Measurements from ENCODE around the gene MESP2.

The MESP2 gene

DNA sequence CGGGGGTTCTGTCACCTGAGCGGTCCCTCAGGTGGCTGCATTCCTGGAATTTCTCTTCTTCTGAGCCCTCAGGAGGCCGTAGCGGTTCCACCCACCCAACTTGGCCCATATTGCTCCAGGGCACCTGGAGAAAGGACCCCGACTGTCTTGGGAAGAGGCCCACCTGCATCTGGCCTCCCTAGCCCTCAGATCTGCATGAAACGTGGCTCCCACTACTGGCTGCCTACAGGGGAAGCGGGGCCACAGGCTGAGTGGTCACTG lies 48.4 kb downstream of the MESP2 start:
- ChIA-PET POLR2A (no interaction called here), CTCF (interaction anchor here (1.2 kb wide), 1 partner anchor 64 kb away, joined by 3 read pairs; no protein-coding TSS in a partner anchor)
- TF ChIP-seq FOXK2 (IDR thresholded peaks at IDR 0.05) = no peak
- no peak for TF ChIP-seq FOXA1 (IDR thresholded peaks at IDR 0.05)
- no peak for TF ChIP-seq HDGF (IDR thresholded peaks at IDR 0.05; ENCODE audit: borderline replicate concordance)
- TF ChIP-seq FOXM1 (IDR thresholded peaks at IDR 0.05; ENCODE audit: borderline replicate concordance) = no peak
- TF ChIP-seq L3MBTL2 (conservative IDR thresholded peaks at IDR 0.05) = no peak
- TF ChIP-seq CTBP1 (IDR thresholded peaks at IDR 0.05; ENCODE audit: borderline replicate concordance) = no peak
- no peak for TF ChIP-seq ARNT (IDR thresholded peaks at IDR 0.05)
- TF ChIP-seq LEF1 (IDR thresholded peaks at IDR 0.05; ENCODE audit: borderline replicate concordance) = no peak
- TF ChIP-seq TARDBP (IDR thresholded peaks at IDR 0.05) = no peak
- TF ChIP-seq NFRKB (IDR thresholded peaks at IDR 0.05) = no peak
- no peak for TF ChIP-seq ZNF384 (IDR thresholded peaks at IDR 0.05)
- TF ChIP-seq, protein P1, sequence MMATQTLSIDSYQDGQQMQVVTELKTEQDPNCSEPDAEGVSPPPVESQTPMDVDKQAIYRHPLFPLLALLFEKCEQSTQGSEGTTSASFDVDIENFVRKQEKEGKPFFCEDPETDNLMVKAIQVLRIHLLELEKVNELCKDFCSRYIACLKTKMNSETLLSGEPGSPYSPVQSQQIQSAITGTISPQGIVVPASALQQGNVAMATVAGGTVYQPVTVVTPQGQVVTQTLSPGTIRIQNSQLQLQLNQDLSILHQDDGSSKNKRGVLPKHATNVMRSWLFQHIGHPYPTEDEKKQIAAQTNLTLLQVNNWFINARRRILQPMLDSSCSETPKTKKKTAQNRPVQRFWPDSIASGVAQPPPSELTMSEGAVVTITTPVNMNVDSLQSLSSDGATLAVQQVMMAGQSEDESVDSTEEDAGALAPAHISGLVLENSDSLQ (IDR thresholded peaks at IDR 0.05) = no peak
- no peak for TF ChIP-seq SUZ12 (IDR thresholded peaks at IDR 0.05)
- no peak for DNase-seq (ENCODE audit: extremely low spot score)

DNA sequence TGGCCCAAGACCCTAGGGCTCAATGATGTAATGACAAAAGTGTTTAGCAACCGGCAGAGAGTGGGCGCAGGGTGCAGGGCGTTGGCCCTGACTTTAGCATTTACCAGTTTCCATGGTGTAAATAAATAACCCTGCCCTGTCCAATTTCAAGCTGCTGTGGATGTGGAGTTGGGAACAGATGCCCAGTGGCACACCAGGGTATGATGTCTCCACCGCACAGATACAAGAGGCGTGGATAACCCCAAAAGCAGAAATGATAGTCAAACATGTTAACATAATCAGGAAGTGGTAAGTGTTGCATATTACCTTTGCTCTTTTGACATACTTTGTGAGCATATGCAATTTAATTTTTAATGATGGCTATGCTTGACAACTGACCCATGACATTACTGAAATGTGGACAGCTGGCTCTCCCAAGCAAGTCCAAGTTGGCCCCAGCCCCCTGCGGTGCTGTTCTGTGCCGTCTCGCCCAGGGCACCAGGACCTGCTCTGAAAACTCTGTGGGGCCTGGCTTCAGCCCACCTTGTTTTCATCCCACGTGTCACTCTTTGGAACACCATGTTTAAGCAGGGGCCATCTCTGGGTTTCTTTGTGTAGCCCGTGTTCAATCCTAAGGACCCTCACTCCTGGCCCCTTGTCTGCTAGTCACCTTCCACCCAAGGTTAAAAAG lies 49.3 kb downstream of the MESP2 start:
- ChIA-PET POLR2A (no interaction called here), CTCF (interaction anchor here (1.2 kb wide), 1 partner anchor 65 kb away, joined by 3 read pairs; no protein-coding TSS in a partner anchor)
- TF ChIP-seq TARDBP (IDR thresholded peaks at IDR 0.05) = no peak
- no peak for TF ChIP-seq ARNT (IDR thresholded peaks at IDR 0.05)
- TF ChIP-seq NFRKB (IDR thresholded peaks at IDR 0.05) = no peak
- no peak for TF ChIP-seq FOXK2 (IDR thresholded peaks at IDR 0.05)
- no peak for TF ChIP-seq ZNF384 (IDR thresholded peaks at IDR 0.05)
- no peak for TF ChIP-seq ELF4 (IDR thresholded peaks at IDR 0.05)
- TF ChIP-seq HDGF (IDR thresholded peaks at IDR 0.05; ENCODE audit: borderline replicate concordance) = no peak
- TF ChIP-seq LEF1 (IDR thresholded peaks at IDR 0.05; ENCODE audit: borderline replicate concordance) = no peak
- no peak for TF ChIP-seq BHLHE40 (IDR thresholded peaks at IDR 0.05; ENCODE audit: borderline replicate concordance)
- TF ChIP-seq, protein P1 (IDR thresholded peaks at IDR 0.05) = no peak
- no peak for TF ChIP-seq L3MBTL2 (conservative IDR thresholded peaks at IDR 0.05)
- TF ChIP-seq FOXA1 (IDR thresholded peaks at IDR 0.05) = no peak
- no peak for TF ChIP-seq CTBP1 (IDR thresholded peaks at IDR 0.05; ENCODE audit: borderline replicate concordance)
- TF ChIP-seq FOXM1 (IDR thresholded peaks at IDR 0.05; ENCODE audit: borderline replicate concordance) = no peak
- TF ChIP-seq SUZ12 (IDR thresholded peaks at IDR 0.05) = no peak
- no peak for TF ChIP-seq SP1 (IDR thresholded peaks at IDR 0.05)
- DNase-seq (ENCODE audit: extremely low spot score) = no peak

DNA sequence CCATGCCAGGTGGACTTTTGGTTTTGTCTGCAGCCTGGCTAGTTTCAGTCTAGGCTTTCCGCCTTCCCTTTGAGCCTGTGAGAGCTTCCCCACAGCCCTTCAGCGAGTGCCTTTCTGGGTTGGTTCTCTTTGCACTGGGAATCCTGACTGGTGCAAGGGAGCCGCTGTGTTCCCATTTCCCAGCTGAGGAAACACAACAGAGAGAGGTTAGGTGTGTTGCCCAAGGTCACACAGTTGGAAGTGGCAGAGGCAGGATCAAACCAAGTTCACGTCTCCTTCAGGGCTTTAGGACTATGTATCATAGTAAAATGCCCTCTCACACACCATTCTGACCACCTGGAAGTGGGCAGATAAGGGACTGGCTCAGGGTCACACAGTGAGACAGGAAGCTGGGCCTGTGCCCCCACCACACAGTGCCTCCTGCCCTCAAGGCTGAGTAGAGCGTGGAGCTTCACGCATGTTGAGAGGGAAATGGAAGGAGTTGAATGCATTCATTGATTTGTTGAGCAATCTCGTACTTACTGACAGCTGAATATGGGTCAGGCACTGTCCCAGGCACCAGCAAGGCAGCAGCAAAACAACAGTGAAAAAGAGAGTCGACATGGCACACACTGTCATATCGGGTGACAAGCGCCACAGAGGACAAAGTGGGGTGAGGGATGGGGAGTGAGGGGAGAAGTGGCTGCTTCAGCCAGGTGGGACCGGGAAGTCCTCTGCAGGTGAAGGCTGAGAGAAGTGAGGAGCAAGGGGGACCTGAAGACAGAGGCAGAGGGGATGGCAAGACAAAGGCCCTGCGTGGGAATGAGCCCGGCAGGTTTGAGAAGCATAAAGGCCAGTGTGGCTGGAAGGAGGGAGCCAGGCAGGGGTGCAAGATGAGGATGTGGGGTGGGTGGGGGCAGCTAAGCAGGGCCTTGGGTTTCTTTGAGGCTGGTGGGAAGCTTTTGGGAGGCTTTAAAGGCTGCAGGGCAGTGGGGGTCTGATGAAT lies 50.8 kb downstream of the MESP2 start:
- ChIA-PET CTCF (no interaction called here), POLR2A (no interaction called here)
- DNase-seq (ENCODE audit: extremely low spot score) = no peak
- TF ChIP-seq FOXK2 (IDR thresholded peaks at IDR 0.05) = no peak

DNA sequence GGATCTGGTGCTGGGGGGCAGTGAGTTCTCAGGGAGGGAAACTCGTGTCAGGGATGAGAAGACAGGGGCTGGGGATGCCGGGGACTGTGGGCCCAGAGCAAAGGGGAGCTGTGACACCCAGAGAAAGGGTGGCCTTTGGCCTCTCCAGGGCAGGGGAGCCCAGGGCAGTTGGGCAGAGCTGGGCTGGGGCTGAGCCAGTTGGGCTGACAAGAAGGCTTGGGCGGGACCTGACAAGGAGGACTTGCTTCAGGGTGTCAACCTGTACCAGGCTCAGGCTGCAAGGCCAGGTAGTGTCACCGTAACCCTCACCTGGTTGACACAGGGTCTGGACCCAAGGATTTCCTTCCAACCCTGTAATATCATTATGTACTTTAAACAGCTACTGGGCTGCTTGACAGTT lies 51.7 kb downstream of the MESP2 start:
- DNase-seq (ENCODE audit: extremely low spot score) = no peak
- ChIA-PET POLR2A (no interaction called here), CTCF (interaction anchor here (1.3 kb wide), 1 partner anchor 47 kb away, joined by 4 read pairs; no protein-coding TSS in a partner anchor)
- TF ChIP-seq FOXM1 (IDR thresholded peaks at IDR 0.05; ENCODE audit: borderline replicate concordance) (no peak), L3MBTL2 (conservative IDR thresholded peaks at IDR 0.05) (no peak), LEF1 (IDR thresholded peaks at IDR 0.05; ENCODE audit: borderline replicate concordance) (no peak), ELF4 (IDR thresholded peaks at IDR 0.05) (no peak), BHLHE40 (IDR thresholded peaks at IDR 0.05; ENCODE audit: borderline replicate concordance) (no peak), NFRKB (IDR thresholded peaks at IDR 0.05) (no peak), ARNT (IDR thresholded peaks at IDR 0.05) (no peak), SP1 (IDR thresholded peaks at IDR 0.05) (no peak), ZNF384 (IDR thresholded peaks at IDR 0.05) (no peak), FOXA1 (IDR thresholded peaks at IDR 0.05) (no peak), TARDBP (IDR thresholded peaks at IDR 0.05) (no peak), FOXK2 (IDR thresholded peaks at IDR 0.05) (no peak), CTBP1 (IDR thresholded peaks at IDR 0.05; ENCODE audit: borderline replicate concordance) (no peak), SUZ12 (IDR thresholded peaks at IDR 0.05) (no peak), HDGF (IDR thresholded peaks at IDR 0.05; ENCODE audit: borderline replicate concordance) (no peak)
- TF ChIP-seq, protein P1 (IDR thresholded peaks at IDR 0.05) = no peak

All from HEK293T (cell line).